Rectal smooth muscle tissue (tissue), 1 donor: ENCODE measurements around the gene CDCA5.
A peak's percentile ranks its signal among the peaks of the same experiment; 100 is the strongest.

Experiments used
- H3K27ac ChIP-seq: one replicate; pipeline ENCODE4 v1.7.0; 2013; ENCODE audit warnings: low read depth, low read length, inconsistent platforms
- H3K27me3 ChIP-seq: one replicate; pipeline ENCODE4 v1.7.0; 2013; ENCODE audit warnings: low read length; ENCODE audit not compliant: control insufficient read depth, insufficient read depth
- H3K36me3 ChIP-seq: one replicate; pipeline ENCODE4 v1.7.0; 2013; ENCODE audit warnings: low read length; ENCODE audit not compliant: control insufficient read depth, insufficient read depth
- H3K4me1 ChIP-seq: one replicate; pipeline ENCODE4 v1.7.0; 2013; ENCODE audit warnings: low read length; ENCODE audit not compliant: control insufficient read depth, insufficient read depth
- H3K4me3 ChIP-seq: one replicate; pipeline ENCODE4 v1.7.0; 2013; ENCODE audit warnings: low read length
- H3K9ac ChIP-seq: one replicate; pipeline ENCODE4 v1.7.0; 2013; ENCODE audit warnings: low read length

The CDCA5 gene

GRCh38 chr11:65056999-65057398 is 26.8 kb downstream of the CDCA5 start:
- H3K27me3 ChIP-seq: no peaks in the 10 kb centered on the region
- H3K36me3 ChIP-seq: no peaks in the 10 kb centered on the region
- H3K4me1 ChIP-seq: no peaks in the 10 kb centered on the region
- no peak overlapping the region for H3K4me3 ChIP-seq
- H3K27ac ChIP-seq: no peak overlapping the region
- H3K9ac ChIP-seq: no peak overlapping the region

- no peak overlapping the region for H3K9ac ChIP-seq
- H3K27me3 ChIP-seq: no peaks in the 10 kb centered on the region
- H3K36me3 ChIP-seq: no peaks in the 10 kb centered on the region
- no peak overlapping the region for H3K4me3 ChIP-seq
- no peaks in the 10 kb centered on the region for H3K4me1 ChIP-seq
- H3K27ac ChIP-seq: no peak overlapping the region
Observed at GRCh38 chr11:65055538-65055937, 28.3 kb downstream of the CDCA5 start.

- Histone ChIP-seq H3K4me1 (no peaks in the 10 kb centered on the region), H3K27me3 (no peaks in the 10 kb centered on the region), H3K9ac (no peak overlapping the region), H3K27ac (no peak overlapping the region), H3K4me3 (no peak overlapping the region), H3K36me3 (no peaks in the 10 kb centered on the region)
Observed at GRCh38 chr11:65053827-65054508, 29.9 kb downstream of the CDCA5 start.

GRCh38 chr11:65051398-65051858 is 32.4 kb downstream of the CDCA5 start:
- H3K4me3 ChIP-seq: no peak overlapping the region
- no peak overlapping the region for H3K9ac ChIP-seq
- H3K27ac ChIP-seq: no peak overlapping the region
- no peaks in the 10 kb centered on the region for H3K4me1 ChIP-seq
- H3K27me3 ChIP-seq: no peaks in the 10 kb centered on the region
- no peaks in the 10 kb centered on the region for H3K36me3 ChIP-seq

GRCh38 chr11:65047581-65048422 is 36.0 kb downstream of the CDCA5 start:
- Histone ChIP-seq H3K9ac (no peak overlapping the region), H3K27ac (peak overlapping the region; percentile 34), H3K36me3 (no peaks in the 10 kb centered on the region), H3K4me1 (no peaks in the 10 kb centered on the region), H3K27me3 (no peaks in the 10 kb centered on the region), H3K4me3 (peak overlapping the region; percentile 68)

- no peaks in the 10 kb centered on the region for H3K27me3 ChIP-seq
- no peaks in the 10 kb centered on the region for H3K4me1 ChIP-seq
- no peak overlapping the region for H3K27ac ChIP-seq
- H3K4me3 ChIP-seq: no peak overlapping the region
- no peaks in the 10 kb centered on the region for H3K36me3 ChIP-seq
- no peak overlapping the region for H3K9ac ChIP-seq
Observed at GRCh38 chr11:65045728-65046127, 38.1 kb downstream of the CDCA5 start.

- Histone ChIP-seq H3K4me3 (no peak overlapping the region), H3K27ac (no peak overlapping the region), H3K4me1 (no peaks in the 10 kb centered on the region), H3K9ac (no peak overlapping the region), H3K27me3 (no peaks in the 10 kb centered on the region), H3K36me3 (no peaks in the 10 kb centered on the region)
Observed at GRCh38 chr11:65045061-65045460, 38.8 kb downstream of the CDCA5 start.

- Histone ChIP-seq H3K36me3 (no peaks in the 10 kb centered on the region), H3K4me1 (no peaks in the 10 kb centered on the region), H3K27me3 (no peaks in the 10 kb centered on the region), H3K4me3 (no peak overlapping the region), H3K27ac (no peak overlapping the region), H3K9ac (no peak overlapping the region)
Observed at GRCh38 chr11:65043881-65044501, 39.8 kb downstream of the CDCA5 start.

- Histone ChIP-seq H3K27ac (no peak overlapping the region), H3K27me3 (no peaks in the 10 kb centered on the region), H3K4me3 (no peak overlapping the region), H3K9ac (no peak overlapping the region), H3K36me3 (peaks cover 8% of the 10 kb centered on the region), H3K4me1 (no peaks in the 10 kb centered on the region)
Observed at GRCh38 chr11:65042891-65043290, 40.9 kb downstream of the CDCA5 start.

GRCh38 chr11:65040847-65041622 is 42.8 kb downstream of the CDCA5 start, which contains the start of gene SAC3D1:
TSS of gene SAC3D1 (plus strand) at chr11:65041210. CDS start at chr11:65041293, 83 bp downstream.
- H3K9ac ChIP-seq: peak within 1 kb of the TSS; percentile 60
- peak within 1 kb of the TSS; percentile 79 for H3K4me3 ChIP-seq
- no peaks in the 10 kb centered on the region for H3K27me3 ChIP-seq
- no peaks in the 10 kb centered on the region for H3K4me1 ChIP-seq
- H3K27ac ChIP-seq: peak within 1 kb of the TSS; percentile 95
- H3K36me3 ChIP-seq: peaks cover 20% of the 10 kb centered on the region

GRCh38 chr11:65040520-65040846 is 43.4 kb downstream of the CDCA5 start:
- no peaks in the 10 kb centered on the region for H3K27me3 ChIP-seq
- peaks cover 25% of the 10 kb centered on the region for H3K36me3 ChIP-seq
- peak overlapping the region; percentile 95 for H3K27ac ChIP-seq
- peak overlapping the region; percentile 79 for H3K4me3 ChIP-seq
- no peak overlapping the region for H3K9ac ChIP-seq
- H3K4me1 ChIP-seq: no peaks in the 10 kb centered on the region

- Histone ChIP-seq H3K36me3 (peaks cover 45% of the 10 kb centered on the region), H3K9ac (no peak overlapping the region), H3K27ac (no peak overlapping the region)
Observed at GRCh38 chr11:65036931-65037330, 46.9 kb downstream of the CDCA5 start.

More at GRCh38 chr11:65036931-65037330, 46.9 kb downstream of the CDCA5 start:
- H3K4me3 ChIP-seq: no peak overlapping the region
- H3K27me3 ChIP-seq: no peaks in the 10 kb centered on the region
- no peaks in the 10 kb centered on the region for H3K4me1 ChIP-seq
